ENCODE measurements around the gene NIFK. TPM values are rescaled to one million over a fixed set of nuclear protein-coding genes. Genes with fewer than 3 reads are reported as not detected.

NIFK gene
- total RNA-seq, 1 donor from 2014 or later: 116 TPM

DNA sequence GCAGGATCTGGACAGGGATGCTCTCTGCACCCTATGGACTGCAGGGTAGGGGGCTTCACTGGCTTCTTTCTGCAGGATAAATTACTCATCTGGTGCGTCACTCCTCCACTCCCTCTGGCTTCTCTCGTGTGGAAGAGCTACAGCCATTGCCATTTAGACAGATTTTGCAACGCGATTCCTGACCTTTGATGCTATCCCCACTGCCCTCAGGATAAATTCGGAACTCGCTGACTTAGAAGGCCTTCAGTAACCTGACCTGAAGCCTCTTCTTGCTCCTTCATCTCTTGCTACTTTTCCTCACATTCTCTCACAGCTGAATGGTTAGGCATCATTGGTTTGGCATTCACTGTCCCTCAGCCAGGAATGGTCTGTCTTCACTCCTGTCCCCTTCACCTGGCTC is 5.3 kb downstream of the NIFK start:
- no peak for TF ChIP-seq CTCF (conservative IDR thresholded peaks at IDR 0.05; ENCODE audit: low read depth, low read length)
- no peak for DNase-seq (ENCODE audit: low read depth)
- H3K4me3 ChIP-seq (ENCODE audit: low read depth, low read length): no peak overlapping the region

DNA sequence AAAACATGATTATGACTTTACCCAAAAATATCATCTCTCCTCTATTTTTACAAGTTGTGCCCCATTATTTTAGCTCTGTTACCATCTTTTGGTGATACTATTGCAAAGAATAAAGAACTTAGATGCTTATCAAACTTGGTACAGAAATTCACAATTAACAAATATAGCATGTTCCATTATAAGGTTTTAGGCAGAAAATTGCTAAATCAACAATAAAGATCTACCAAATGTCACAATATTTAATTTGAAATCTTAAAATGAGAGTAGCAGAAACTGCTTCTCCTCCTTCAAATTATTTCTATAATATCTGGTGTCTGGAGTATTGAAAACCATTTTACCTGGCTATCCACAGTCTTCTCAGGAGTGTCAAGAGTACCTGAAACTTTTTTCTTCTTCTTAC is 8.7 kb downstream of the NIFK start:
- DNase-seq (ENCODE audit: low read depth): no peak
- no peak for TF ChIP-seq CTCF (conservative IDR thresholded peaks at IDR 0.05; ENCODE audit: low read depth, low read length)
- no peak overlapping the region for H3K4me3 ChIP-seq (ENCODE audit: low read depth, low read length)

- no peak for DNase-seq (ENCODE audit: low read depth)
- TF ChIP-seq CTCF (conservative IDR thresholded peaks at IDR 0.05; ENCODE audit: low read depth, low read length): no peak
- no peak overlapping the region for H3K4me3 ChIP-seq (ENCODE audit: low read depth, low read length)
Observed at GRCh38 chr2:121727332-121727731, 9.3 kb downstream of the NIFK start.

- TF ChIP-seq CTCF (conservative IDR thresholded peaks at IDR 0.05; ENCODE audit: low read depth, low read length): no peak
- no peak overlapping the region for H3K4me3 ChIP-seq (ENCODE audit: low read depth, low read length)
- no peak for DNase-seq (ENCODE audit: low read depth)
Observed at GRCh38 chr2:121723316-121723715, 13.4 kb downstream of the NIFK start.

- DNase-seq (ENCODE audit: low read depth): peak; percentile 85
- peak; percentile 14 for TF ChIP-seq CTCF (conservative IDR thresholded peaks at IDR 0.05; ENCODE audit: low read depth, low read length)
- no peak overlapping the region for H3K4me3 ChIP-seq (ENCODE audit: low read depth, low read length)
Observed at GRCh38 chr2:121722479-121722878, 14.2 kb downstream of the NIFK start.

DNA sequence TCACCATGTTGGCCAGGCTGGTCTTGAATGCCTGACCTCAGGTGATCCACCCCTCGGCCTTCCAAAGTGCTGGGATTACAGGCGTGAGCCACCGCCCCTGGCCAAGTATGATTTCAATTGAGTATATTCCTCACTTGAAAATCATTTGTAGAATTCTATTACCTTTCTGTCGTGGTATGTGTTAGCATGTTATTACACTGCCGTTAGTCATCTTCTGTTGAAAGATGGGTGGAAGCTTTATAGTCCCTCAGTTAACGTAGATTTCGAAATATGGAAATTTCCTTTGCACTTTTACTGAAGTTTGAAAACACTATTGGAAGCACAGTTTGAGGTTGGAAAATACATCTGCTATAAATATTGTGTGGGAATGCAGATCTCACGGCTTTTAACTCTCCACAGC is 14.7 kb downstream of the NIFK start:
- H3K4me3 ChIP-seq (ENCODE audit: low read depth, low read length): no peak overlapping the region
- peak; percentile 83 for DNase-seq (ENCODE audit: low read depth)
- no peak for TF ChIP-seq CTCF (conservative IDR thresholded peaks at IDR 0.05; ENCODE audit: low read depth, low read length)

DNA sequence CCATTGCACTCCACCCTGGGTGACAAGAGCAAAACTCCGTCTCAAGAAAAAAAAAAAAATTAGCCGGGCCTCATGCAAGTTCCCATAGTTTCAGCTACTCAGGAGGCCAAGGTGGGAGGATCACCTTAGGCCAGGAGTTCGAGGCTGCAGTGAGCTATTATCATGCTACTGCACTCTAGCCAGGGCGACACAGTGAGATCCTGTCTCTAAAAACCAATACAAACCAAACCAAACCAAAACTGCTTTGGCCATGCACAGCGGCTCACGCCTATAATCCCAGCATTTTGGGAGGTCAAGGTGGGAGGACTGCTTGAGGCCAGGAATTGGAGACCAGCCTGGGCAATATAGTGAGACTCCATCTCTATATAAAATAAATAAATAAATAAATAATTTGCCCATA is 19.1 kb downstream of the NIFK start:
- no peak for DNase-seq (ENCODE audit: low read depth)
- no peak for TF ChIP-seq CTCF (conservative IDR thresholded peaks at IDR 0.05; ENCODE audit: low read depth, low read length)
- no peak overlapping the region for H3K4me3 ChIP-seq (ENCODE audit: low read depth, low read length)

All from epithelial cell of proximal tubule (primary cell).